ENCODE results near the gene KPNA2. TPM values are rescaled to one million over a fixed set of nuclear protein-coding genes. Genes with fewer than 3 reads are reported as not detected.
"Not testable (repeated sequence)": the region's sequence is repeated elsewhere in the genome, so short reads cannot be mapped to it uniquely, and the experiment has no call there.

Gene KPNA2
- total RNA-seq, 2 donors from 2014 or later, result 248 to 310 TPM

- H3K4me3 Mint-ChIP-seq, result no peak overlapping the region
- 87 to 93% methylated on average over 2 to 4 of the region's 4 CpGs for WGBS, 2 experiments (ENCODE audit: insufficient coverage in 1 of 2, insufficient read length in 1 of 2)
These were observed 38.7 kb downstream of the KPNA2 start for GRCh38 chr17:68074279-68074678.

GRCh38 chr17:68075953-68076607 is 40.5 kb downstream of the KPNA2 start:
- H3K36me3 Mint-ChIP-seq (ENCODE audit: low read depth); H3K27me3 Mint-ChIP-seq (ENCODE audit: insufficient read depth); H3K27ac ChIP-seq (ENCODE audit: low read depth, low read length); H3K9ac ChIP-seq (ENCODE audit: extremely low read depth, low read length, poor library complexity, severe bottlenecking); H3K9me3 Mint-ChIP-seq; H3K27me3 ChIP-seq (ENCODE audit: control insufficient read depth, insufficient read depth, low read length, poor library complexity, severe bottlenecking); H3K4me3 Mint-ChIP-seq; H3K4me3 ChIP-seq (ENCODE audit: low read length); H3K9me3 ChIP-seq (ENCODE audit: control insufficient read depth, low read length); H3K27ac Mint-ChIP-seq; H3K36me3 ChIP-seq (ENCODE audit: control insufficient read depth, insufficient read depth, low read length); H3K4me1 ChIP-seq (ENCODE audit: control insufficient read depth, insufficient read depth, low read length); H3K4me1 Mint-ChIP-seq; DNase-seq: not testable (repeated sequence)
- no CpG with 5 or more reads among the region's 1 CpG for WGBS, 2 experiments (ENCODE audit: insufficient coverage in 1 of 2, insufficient read length in 1 of 2)

More at GRCh38 chr17:68074279-68074678, 38.7 kb downstream of the KPNA2 start:
- Mint-ChIP-seq H3K27ac (no peak overlapping the region), H3K9me3 (no peaks in the 10 kb centered on the region), H3K4me1 (no peaks in the 10 kb centered on the region), H3K27me3 (ENCODE audit: insufficient read depth) (no peaks in the 10 kb centered on the region), H3K36me3 (ENCODE audit: low read depth) (no peaks in the 10 kb centered on the region)
- H3K27ac ChIP-seq (ENCODE audit: low read depth, low read length), result no peak overlapping the region
- no peaks in the 10 kb centered on the region for H3K36me3 ChIP-seq (ENCODE audit: control insufficient read depth, insufficient read depth, low read length)
- DNase-seq, result no peak
- no peak overlapping the region for H3K4me3 ChIP-seq (ENCODE audit: low read length)
- no peaks in the 10 kb centered on the region for H3K4me1 ChIP-seq (ENCODE audit: control insufficient read depth, insufficient read depth, low read length)
- no peak overlapping the region for H3K9ac ChIP-seq (ENCODE audit: extremely low read depth, low read length, poor library complexity, severe bottlenecking)
- no peak for TF ChIP-seq CTCF (conservative IDR thresholded peaks at IDR 0.05)
- H3K27me3 ChIP-seq (ENCODE audit: control insufficient read depth, insufficient read depth, low read length, poor library complexity, severe bottlenecking), result no peaks in the 10 kb centered on the region
- H3K9me3 ChIP-seq (ENCODE audit: control insufficient read depth, low read length), result no peaks in the 10 kb centered on the region

GRCh38 chr17:68077498-68077897 is 42.0 kb downstream of the KPNA2 start:
- not testable (repeated sequence) for H3K4me1 ChIP-seq (ENCODE audit: control insufficient read depth, insufficient read depth, low read length); H3K4me3 Mint-ChIP-seq; H3K9ac ChIP-seq (ENCODE audit: extremely low read depth, low read length, poor library complexity, severe bottlenecking); H3K9me3 Mint-ChIP-seq; H3K27ac Mint-ChIP-seq; H3K9me3 ChIP-seq (ENCODE audit: control insufficient read depth, low read length); H3K4me3 ChIP-seq (ENCODE audit: low read length); H3K4me1 Mint-ChIP-seq; H3K27me3 ChIP-seq (ENCODE audit: control insufficient read depth, insufficient read depth, low read length, poor library complexity, severe bottlenecking); DNase-seq; H3K27ac ChIP-seq (ENCODE audit: low read depth, low read length); H3K36me3 Mint-ChIP-seq (ENCODE audit: low read depth); H3K36me3 ChIP-seq (ENCODE audit: control insufficient read depth, insufficient read depth, low read length); H3K27me3 Mint-ChIP-seq (ENCODE audit: insufficient read depth)
- 96 to 100% methylated on average over 1 to 3 of the region's 5 CpGs for WGBS, 2 experiments (ENCODE audit: insufficient coverage in 1 of 2, insufficient read length in 1 of 2)

GRCh38 chr17:68080411-68081150 is 45.0 kb downstream of the KPNA2 start:
- Histone ChIP-seq H3K27me3 (ENCODE audit: control insufficient read depth, insufficient read depth, low read length, poor library complexity, severe bottlenecking) (no peaks in the 10 kb centered on the region), H3K9me3 (ENCODE audit: control insufficient read depth, low read length) (peaks cover 6% of the 10 kb centered on the region), H3K4me1 (ENCODE audit: control insufficient read depth, insufficient read depth, low read length) (no peaks in the 10 kb centered on the region), H3K4me3 (ENCODE audit: low read length) (no peak overlapping the region), H3K9ac (ENCODE audit: extremely low read depth, low read length, poor library complexity, severe bottlenecking) (no peak overlapping the region), H3K27ac (ENCODE audit: low read depth, low read length) (no peak overlapping the region), H3K36me3 (ENCODE audit: control insufficient read depth, insufficient read depth, low read length) (no peaks in the 10 kb centered on the region)
- no peak for TF ChIP-seq CTCF (conservative IDR thresholded peaks at IDR 0.05)
- Mint-ChIP-seq H3K27me3 (ENCODE audit: insufficient read depth) (no peaks in the 10 kb centered on the region), H3K9me3 (peaks cover 7% of the 10 kb centered on the region), H3K36me3 (ENCODE audit: low read depth) (no peaks in the 10 kb centered on the region), H3K4me1 (peaks cover 3% of the 10 kb centered on the region), H3K27ac (no peak overlapping the region), H3K4me3 (no peak overlapping the region)
- 94 to 95% methylated on average over 9 to 46 of the region's 46 CpGs for WGBS, 2 experiments (ENCODE audit: insufficient coverage in 1 of 2, insufficient read length in 1 of 2)
- no peak for DNase-seq

GRCh38 chr17:68081305-68082265 is 46.0 kb downstream of the KPNA2 start:
- H3K27me3 ChIP-seq (ENCODE audit: control insufficient read depth, insufficient read depth, low read length, poor library complexity, severe bottlenecking); H3K4me3 ChIP-seq (ENCODE audit: low read length); DNase-seq; H3K27me3 Mint-ChIP-seq (ENCODE audit: insufficient read depth); H3K27ac ChIP-seq (ENCODE audit: low read depth, low read length); H3K4me3 Mint-ChIP-seq; H3K9me3 Mint-ChIP-seq; H3K27ac Mint-ChIP-seq; H3K9me3 ChIP-seq (ENCODE audit: control insufficient read depth, low read length); H3K4me1 Mint-ChIP-seq; H3K36me3 Mint-ChIP-seq (ENCODE audit: low read depth); H3K4me1 ChIP-seq (ENCODE audit: control insufficient read depth, insufficient read depth, low read length); H3K36me3 ChIP-seq (ENCODE audit: control insufficient read depth, insufficient read depth, low read length); H3K9ac ChIP-seq (ENCODE audit: extremely low read depth, low read length, poor library complexity, severe bottlenecking): not testable (repeated sequence)
- WGBS, 2 experiments (ENCODE audit: insufficient coverage in 1 of 2, insufficient read length in 1 of 2), result 95 to 99% methylated on average over 10 to 13 of the region's 13 CpGs
